Stomach (tissue), 4 donors: ENCODE data around the gene EEF1A2.

Experiments
- EP300 ChIP-seq: sonication (generic); formaldehyde crosslinking; IDR thresholded peaks from one replicate; pipeline ENCODE4 v1.6.1; 2017; ENCODE audit warnings: antibody characterized with exemption
- POLR2A ChIP-seq, 4 donors: fragments of 450-650 bp; IDR thresholded peaks; one replicate each; pipeline ENCODE4 v1.6.1; 2016; ENCODE audit warnings: antibody characterized with exemption in 4 of 4, control low read depth in 2 of 4, mild to moderate bottlenecking in 1 of 4, moderate library complexity in 1 of 4
- POLR2AphosphoS5 ChIP-seq, 3 donors: sonication (generic); formaldehyde crosslinking; IDR thresholded peaks; one replicate each; pipeline ENCODE4 v1.6.1; 2016; ENCODE audit warnings: antibody characterized with exemption in 3 of 3
- TF ChIP-seq, protein P1 (sequence below), 7 experiments: fragments of 450-650 bp in 4 of 7; fragments of 200-600 bp in 3 of 7; sonication (generic) in 3 of 7; IDR thresholded peaks; one replicate each; pipeline ENCODE4 v1.5.1; 2016 to 2019; ENCODE audit warnings: antibody characterized with exemption in 7 of 7, control low read depth in 2 of 7, mild to moderate bottlenecking in 1 of 7

DNA sequence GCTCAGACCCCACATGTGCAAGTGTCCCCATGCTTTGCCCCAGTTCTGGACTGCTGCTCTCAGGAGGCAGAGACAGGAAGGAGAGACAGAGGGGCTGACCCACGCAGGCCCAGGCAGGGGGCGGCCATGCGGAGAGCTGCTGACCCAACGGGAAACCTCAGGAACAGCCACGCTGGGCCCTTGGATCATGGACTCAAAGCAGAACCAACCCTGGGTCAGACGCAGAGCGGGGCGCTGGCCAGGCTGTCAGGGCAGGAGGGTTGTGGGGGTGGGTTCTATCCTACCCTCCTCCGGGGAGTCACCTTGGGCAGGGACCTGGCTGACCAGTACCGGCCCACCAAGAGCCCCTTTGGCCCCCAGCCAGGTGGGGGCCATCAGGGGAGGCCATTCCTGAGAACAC lies 28.5 kb downstream of the EEF1A2 start:
- TF ChIP-seq POLR2A (IDR thresholded peaks at IDR 0.05): no peak
- TF ChIP-seq, protein P1, sequence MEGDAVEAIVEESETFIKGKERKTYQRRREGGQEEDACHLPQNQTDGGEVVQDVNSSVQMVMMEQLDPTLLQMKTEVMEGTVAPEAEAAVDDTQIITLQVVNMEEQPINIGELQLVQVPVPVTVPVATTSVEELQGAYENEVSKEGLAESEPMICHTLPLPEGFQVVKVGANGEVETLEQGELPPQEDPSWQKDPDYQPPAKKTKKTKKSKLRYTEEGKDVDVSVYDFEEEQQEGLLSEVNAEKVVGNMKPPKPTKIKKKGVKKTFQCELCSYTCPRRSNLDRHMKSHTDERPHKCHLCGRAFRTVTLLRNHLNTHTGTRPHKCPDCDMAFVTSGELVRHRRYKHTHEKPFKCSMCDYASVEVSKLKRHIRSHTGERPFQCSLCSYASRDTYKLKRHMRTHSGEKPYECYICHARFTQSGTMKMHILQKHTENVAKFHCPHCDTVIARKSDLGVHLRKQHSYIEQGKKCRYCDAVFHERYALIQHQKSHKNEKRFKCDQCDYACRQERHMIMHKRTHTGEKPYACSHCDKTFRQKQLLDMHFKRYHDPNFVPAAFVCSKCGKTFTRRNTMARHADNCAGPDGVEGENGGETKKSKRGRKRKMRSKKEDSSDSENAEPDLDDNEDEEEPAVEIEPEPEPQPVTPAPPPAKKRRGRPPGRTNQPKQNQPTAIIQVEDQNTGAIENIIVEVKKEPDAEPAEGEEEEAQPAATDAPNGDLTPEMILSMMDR (IDR thresholded peaks at IDR 0.05): no peak
- no peak for TF ChIP-seq EP300
- no peak for TF ChIP-seq POLR2AphosphoS5 (IDR thresholded peaks at IDR 0.05)
